Neural cell (in vitro differentiated cells): Measurements from ENCODE around the gene ZG16B.

ENCODE experiments used
- TF ChIP-seq, protein P1 (sequence below): fragments of 450-650 bp; IDR thresholded peaks from 2 replicates; pipeline ENCODE4 v1.5.1; 2014; ENCODE audit warnings: antibody characterized with exemption, mild to moderate bottlenecking, moderate library complexity; ENCODE audit not compliant: poor library complexity, severe bottlenecking
- TF ChIP-seq, protein P2 (sequence below): IDR thresholded peaks from 2 replicates; pipeline ENCODE4 v1.6.1; 2012; ENCODE audit warnings: borderline replicate concordance

DNA sequence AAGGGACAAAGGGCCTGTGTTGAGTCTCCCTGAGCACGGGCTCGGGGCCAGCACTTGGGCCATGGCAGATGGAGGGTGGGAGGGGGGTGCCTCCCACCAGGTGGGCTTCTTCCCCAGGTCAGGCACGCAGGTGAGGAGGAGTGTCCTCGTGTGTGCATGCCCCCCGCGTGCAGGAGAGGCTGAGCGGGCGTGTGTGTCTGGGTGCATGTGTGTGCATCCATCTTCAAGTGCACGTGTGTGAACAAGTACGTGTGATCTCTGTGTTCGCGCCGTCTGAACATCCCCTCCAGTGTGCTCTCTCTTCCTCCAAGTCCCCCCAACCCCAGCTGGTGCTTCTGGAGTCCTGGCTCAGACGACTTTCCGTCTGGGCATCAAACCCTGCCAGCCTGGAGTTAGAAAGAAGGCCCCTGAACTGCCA, 2.7 kb upstream of the ZG16B start:
- TF ChIP-seq, protein P1, sequence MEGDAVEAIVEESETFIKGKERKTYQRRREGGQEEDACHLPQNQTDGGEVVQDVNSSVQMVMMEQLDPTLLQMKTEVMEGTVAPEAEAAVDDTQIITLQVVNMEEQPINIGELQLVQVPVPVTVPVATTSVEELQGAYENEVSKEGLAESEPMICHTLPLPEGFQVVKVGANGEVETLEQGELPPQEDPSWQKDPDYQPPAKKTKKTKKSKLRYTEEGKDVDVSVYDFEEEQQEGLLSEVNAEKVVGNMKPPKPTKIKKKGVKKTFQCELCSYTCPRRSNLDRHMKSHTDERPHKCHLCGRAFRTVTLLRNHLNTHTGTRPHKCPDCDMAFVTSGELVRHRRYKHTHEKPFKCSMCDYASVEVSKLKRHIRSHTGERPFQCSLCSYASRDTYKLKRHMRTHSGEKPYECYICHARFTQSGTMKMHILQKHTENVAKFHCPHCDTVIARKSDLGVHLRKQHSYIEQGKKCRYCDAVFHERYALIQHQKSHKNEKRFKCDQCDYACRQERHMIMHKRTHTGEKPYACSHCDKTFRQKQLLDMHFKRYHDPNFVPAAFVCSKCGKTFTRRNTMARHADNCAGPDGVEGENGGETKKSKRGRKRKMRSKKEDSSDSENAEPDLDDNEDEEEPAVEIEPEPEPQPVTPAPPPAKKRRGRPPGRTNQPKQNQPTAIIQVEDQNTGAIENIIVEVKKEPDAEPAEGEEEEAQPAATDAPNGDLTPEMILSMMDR: no peak
- TF ChIP-seq, protein P2, sequence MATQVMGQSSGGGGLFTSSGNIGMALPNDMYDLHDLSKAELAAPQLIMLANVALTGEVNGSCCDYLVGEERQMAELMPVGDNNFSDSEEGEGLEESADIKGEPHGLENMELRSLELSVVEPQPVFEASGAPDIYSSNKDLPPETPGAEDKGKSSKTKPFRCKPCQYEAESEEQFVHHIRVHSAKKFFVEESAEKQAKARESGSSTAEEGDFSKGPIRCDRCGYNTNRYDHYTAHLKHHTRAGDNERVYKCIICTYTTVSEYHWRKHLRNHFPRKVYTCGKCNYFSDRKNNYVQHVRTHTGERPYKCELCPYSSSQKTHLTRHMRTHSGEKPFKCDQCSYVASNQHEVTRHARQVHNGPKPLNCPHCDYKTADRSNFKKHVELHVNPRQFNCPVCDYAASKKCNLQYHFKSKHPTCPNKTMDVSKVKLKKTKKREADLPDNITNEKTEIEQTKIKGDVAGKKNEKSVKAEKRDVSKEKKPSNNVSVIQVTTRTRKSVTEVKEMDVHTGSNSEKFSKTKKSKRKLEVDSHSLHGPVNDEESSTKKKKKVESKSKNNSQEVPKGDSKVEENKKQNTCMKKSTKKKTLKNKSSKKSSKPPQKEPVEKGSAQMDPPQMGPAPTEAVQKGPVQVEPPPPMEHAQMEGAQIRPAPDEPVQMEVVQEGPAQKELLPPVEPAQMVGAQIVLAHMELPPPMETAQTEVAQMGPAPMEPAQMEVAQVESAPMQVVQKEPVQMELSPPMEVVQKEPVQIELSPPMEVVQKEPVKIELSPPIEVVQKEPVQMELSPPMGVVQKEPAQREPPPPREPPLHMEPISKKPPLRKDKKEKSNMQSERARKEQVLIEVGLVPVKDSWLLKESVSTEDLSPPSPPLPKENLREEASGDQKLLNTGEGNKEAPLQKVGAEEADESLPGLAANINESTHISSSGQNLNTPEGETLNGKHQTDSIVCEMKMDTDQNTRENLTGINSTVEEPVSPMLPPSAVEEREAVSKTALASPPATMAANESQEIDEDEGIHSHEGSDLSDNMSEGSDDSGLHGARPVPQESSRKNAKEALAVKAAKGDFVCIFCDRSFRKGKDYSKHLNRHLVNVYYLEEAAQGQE: no peak
